HG02885 (cell line): ENCODE data around the gene SNAPC1.

Experiments used
- ATAC-seq: cut with Tn5 transposase; IDR thresholded peaks from one replicate; pipeline ENCODE4 v1.9.1; 2021; ENCODE audit warnings: mild to moderate bottlenecking; ENCODE audit not compliant: unreplicated experiment, poor library complexity

Gene SNAPC1

DNA sequence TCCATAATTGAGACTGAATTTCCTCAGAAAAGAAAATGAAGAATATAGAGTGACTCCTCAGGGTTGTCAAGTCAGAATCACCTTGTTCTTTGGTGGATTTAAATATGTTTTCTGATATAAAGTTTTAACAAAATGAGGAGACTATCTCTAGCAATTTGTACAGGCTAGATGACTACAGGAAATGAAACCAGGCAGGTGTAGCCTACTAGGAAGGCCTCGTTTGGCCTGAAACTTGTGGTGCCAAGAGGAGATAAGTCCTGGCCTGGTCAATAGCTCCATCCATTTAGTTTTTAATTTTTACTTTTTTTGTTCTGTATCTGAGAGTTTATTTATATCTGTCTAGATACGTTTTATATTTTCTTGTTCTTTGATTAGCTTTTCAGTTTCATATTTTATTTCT is 41.5 kb downstream of the SNAPC1 start:
- ATAC-seq: no peak

DNA sequence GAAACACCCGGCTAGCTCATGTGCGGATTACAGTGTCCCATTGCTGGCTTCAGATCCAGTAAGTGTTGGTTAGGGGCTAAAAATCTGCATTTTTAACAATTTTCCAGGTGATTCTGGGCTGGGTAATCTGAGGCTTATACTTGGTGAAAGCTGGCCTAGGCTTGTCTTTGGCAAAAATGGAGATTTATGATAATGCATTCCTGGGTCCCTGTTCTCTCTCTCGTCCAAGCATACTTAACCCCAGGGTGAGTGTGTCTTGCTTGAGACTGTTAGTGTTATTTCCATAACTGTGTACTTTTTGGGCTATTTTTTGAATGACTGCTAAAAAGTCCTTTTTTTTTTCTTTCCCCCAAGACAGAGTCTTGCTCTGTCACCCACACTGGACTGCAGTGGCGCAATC is 43.2 kb downstream of the SNAPC1 start:
- no peak for ATAC-seq

GRCh38 chr14:61811882-61812346 is 49.7 kb downstream of the SNAPC1 start:
- ATAC-seq: no peak

DNA sequence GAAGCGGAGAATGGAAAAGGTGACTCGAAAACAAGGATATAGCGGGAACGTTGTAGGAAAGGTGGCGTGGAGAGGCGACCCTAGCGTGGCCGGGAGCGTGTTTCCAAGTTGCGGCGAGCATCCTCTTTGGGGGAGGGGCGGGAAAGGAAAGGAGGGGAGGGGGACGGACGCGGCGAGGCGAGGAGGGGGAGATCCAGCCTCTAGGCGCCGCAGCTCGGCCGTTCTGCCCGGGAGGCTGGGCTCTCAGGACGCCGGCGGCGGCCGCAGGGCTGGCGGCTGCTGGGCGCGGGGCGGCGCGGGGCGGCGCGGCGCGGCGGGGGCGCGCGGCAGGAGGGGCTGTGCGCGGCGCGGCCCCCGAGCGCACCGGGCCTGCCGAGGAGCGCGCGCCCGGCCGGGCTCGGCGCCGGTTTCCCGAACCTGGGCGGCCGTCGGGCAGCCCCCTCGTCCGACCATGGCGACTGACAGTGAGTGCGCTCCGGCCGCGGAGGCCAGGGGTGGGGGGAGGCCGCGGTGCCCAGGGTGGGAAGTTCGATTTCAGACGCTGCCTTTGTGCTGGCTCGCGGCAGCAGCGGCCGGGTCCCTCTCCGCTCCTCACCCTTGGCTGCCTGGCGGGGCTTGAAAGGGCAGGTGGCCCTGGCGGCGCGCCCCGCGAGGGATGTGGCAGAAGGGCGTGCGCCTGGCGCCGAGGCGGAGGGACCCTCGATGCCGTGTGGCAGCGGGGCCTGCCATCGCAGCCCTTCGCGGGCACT is 50.3 kb downstream of the SNAPC1 start, which contains the start of gene SYT16:
Gene SYT16, plus strand, starts transcription at position 357 of the 749 bp plus-strand sequence.
- no peak for ATAC-seq

- ATAC-seq: no peak
These were observed 50.9 kb downstream of the SNAPC1 start for GRCh38 chr14:61813096-61813606.

DNA sequence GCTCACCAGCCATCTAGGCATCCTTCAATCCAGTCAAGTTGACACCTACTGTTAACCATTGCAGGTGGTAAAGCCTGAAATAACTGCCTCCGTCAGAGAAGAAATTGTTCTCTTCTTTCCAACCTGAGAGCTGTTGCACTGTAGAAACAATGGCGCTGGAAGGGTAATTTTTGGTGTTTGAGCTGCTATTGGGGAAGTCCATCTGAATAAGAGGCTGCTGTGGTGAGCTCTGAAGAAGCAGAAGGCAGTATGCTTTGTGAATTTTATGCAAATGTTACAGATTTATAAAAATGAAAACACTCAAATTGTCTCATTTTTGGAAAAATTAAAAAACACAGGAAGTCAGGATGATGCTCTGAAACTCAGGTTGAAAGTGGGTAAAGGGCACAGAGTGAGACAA is 60.2 kb downstream of the SNAPC1 start:
- ATAC-seq: no peak

- ATAC-seq: no peak
These were observed 70.6 kb downstream of the SNAPC1 start for GRCh38 chr14:61832783-61833182.

DNA sequence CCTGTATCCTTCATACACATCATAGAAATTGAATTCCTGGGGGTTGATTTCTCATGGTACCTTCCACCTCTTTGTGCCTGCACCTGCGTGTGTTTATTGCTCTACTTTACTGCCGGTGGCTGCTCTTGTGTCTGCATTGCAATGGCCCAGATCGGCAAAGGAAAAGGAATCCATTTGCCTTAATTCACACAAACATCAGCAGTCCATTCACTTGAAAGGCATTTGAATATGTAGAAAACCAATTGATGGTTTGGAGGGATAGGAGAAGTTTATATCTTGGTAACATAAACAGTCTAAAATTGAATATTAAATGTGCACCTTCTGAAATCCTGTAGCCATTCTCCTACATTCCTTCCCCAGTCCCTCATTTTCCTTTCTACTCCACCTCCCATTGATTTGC is 74.0 kb downstream of the SNAPC1 start:
- ATAC-seq: no peak

DNA sequence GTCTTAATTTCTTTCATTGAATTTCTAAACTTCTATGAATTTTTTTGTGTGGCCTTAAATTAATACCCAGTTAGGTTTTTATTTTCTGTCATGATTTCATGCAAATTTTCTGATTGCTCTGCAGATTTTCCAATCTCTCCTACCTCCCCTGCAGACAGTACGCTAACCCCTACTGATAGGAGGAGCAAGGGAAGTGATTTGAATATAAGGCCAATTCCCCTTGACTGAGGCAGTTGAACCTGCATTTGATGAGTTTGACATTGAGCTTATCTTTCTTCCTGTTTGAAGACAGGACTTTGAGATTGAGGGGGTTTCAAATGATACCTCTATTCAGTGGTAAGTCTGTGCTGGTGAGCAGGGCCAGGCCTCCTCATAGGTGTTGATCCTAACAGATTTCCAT is 74.6 kb downstream of the SNAPC1 start:
- ATAC-seq: no peak

GRCh38 chr14:61837336-61838229 is 75.4 kb downstream of the SNAPC1 start:
- ATAC-seq: peak; percentile 97

DNA sequence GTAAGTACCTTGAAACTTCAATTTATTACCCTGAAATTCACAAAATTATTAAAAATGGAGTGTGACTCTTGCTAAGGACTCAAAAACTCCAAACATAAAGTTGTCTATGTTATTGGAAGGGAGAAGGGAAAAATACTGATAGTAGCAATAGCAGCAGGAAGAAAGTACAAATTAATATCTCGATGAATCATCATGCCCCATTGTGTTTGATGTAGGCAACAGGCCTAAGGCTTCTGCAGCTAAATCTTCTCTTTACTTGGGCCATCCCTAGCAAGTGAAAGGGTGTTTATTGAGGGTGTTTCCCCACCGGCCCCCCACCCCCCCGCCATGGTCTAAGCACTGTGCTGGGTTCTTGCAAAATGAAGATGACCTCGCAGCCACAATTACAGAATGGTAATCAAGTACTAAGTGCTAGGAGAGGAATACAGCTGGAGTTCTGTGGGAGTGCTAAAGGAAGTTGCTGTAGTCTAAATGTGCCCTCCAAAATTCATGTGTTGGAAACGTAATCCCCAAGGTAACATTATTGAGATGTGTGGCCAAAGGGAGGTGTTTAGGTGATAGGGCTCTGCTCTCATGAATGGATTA is 76.5 kb downstream of the SNAPC1 start:
- ATAC-seq: no peak

DNA sequence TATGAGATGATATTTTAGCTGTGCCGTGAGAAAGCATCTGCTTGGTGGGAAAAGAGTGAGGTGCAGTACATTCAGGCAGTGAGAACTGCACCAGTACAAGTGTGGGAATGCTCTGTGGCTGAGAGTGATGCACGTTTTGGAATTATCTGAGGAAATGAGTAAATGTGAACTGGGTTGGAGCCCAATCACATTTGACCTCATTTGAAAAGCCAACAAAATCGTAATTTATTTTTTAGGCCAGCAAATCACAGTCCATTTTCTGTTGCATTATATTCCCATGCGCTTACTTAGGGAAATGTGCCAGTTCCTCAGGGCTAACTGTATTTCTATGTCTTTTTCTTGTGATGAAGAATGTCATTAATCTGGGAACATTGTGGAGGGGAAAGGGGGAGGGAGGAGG is 77.3 kb downstream of the SNAPC1 start:
- no peak for ATAC-seq

GRCh38 chr14:61841145-61841544 is 78.9 kb downstream of the SNAPC1 start:
- ATAC-seq: no peak
